HepG2 (cell line): ENCODE data around the gene TSTD1. TPM values are rescaled to one million over a fixed set of nuclear protein-coding genes. Genes with fewer than 3 reads are reported as not detected.

Source experiments
- ATAC-seq: fragments of 200-7000 bp; cut with Tn5 transposase; 3 replicates; pipeline ENCODE4 v1.9.1; 2020; ENCODE audit warnings: mild to moderate bottlenecking, moderate library complexity
- BruUV-seq: library from RNA; stranded (reverse); fragments of 400-500 nt; replicated peaks from 2 replicates; lab custom pipeline; 2021; lab: Mats Ljungman, UMichigan
- CTCF ChIA-PET: fragments of 300-600 bp; formaldehyde crosslinking; extraction: SDS; loops from one replicate; lab custom pipeline; 2021; ENCODE audit warnings: low total read pairs, inconsistent platforms, low intra/inter-chr PET ratio; lab: Yijun Ruan, JAX
- POLR2A ChIA-PET: fragments of 350-600 bp; sonication (Branson Sonifier 250); formaldehyde crosslinking; loops from one replicate; lab custom pipeline; 2020; ENCODE audit warnings: antibody characterized with exemption, inconsistent platforms; lab: Yijun Ruan, JAX
- DNase-seq: peaks from one replicate; pipeline ENCODE4 v3.0.0-alpha.2; 2015; ENCODE audit warnings: low spot score
- FAIRE-seq: peaks from 3 replicates; lab custom pipeline; 2011; peaks lifted over from hg19 to GRCh38; lab: Jason Lieb, UNC
- H2AFZ ChIP-seq: one replicate; pipeline ENCODE4 v1.6.1; 2011; ENCODE audit warnings: low read length, inconsistent platforms
- H3K27ac ChIP-seq: fragments of 300-600 bp; 3 replicates; pipeline ENCODE4 v1.8.0; 2011; ENCODE audit warnings: mixed run types, mild to moderate bottlenecking, mixed read lengths, low read length, inconsistent platforms; ENCODE audit not compliant: insufficient read depth; ENCODE audit errors: extremely low read length
- H3K27me3 ChIP-seq, 2 experiments: fragments of 200-600 bp in 1 of 2; 2 replicates in 1 of 2; 3 replicates in 1 of 2; pipeline versions ENCODE4 v1.6.0 to v1.8.0; 2011; ENCODE audit warnings: low read length in 2 of 2, mild to moderate bottlenecking in 2 of 2, moderate library complexity in 2 of 2, inconsistent platforms in 1 of 2; ENCODE audit not compliant: insufficient read depth in 2 of 2, control insufficient read depth in 1 of 2
- H3K36me3 ChIP-seq, 2 experiments: fragments of 200-600 bp in 1 of 2; replicated peaks in 1 of 2; 2 replicates in 1 of 2; 3 replicates in 1 of 2; pipeline versions ENCODE4 v1.5.1 to v1.8.0; 2011; ENCODE audit warnings: low read length in 2 of 2, inconsistent platforms in 1 of 2; ENCODE audit not compliant: insufficient read depth in 2 of 2, control insufficient read depth in 1 of 2
- H3K4me1 ChIP-seq: 2 replicates; pipeline ENCODE4 v1.5.1; 2012; ENCODE audit warnings: low read length, inconsistent platforms; ENCODE audit not compliant: insufficient read depth
- H3K4me2 ChIP-seq: 2 replicates; pipeline ENCODE4 v1.6.0; 2011; ENCODE audit warnings: low read depth, low read length, inconsistent platforms
- H3K4me3 ChIP-seq, 3 experiments: fragments of 200-600 bp in 1 of 3; sonication (generic), shearing (Covaris generic) in 1 of 3; replicated peaks in 1 of 3; 2 replicates each; pipeline ENCODE4 v1.5.1; 2011 to 2016; ENCODE audit warnings: low read length in 3 of 3, inconsistent platforms in 2 of 3, low read depth in 2 of 3, mild to moderate bottlenecking in 2 of 3, control low read depth in 1 of 3, mixed read lengths in 1 of 3; ENCODE audit not compliant: insufficient read depth in 1 of 3
- H3K79me2 ChIP-seq: one replicate; pipeline ENCODE4 v1.6.1; 2011; ENCODE audit warnings: low read length, inconsistent platforms; ENCODE audit not compliant: insufficient read depth
- H3K9ac ChIP-seq: 2 replicates; pipeline ENCODE4 v1.6.0; 2011; ENCODE audit warnings: mild to moderate bottlenecking, low read depth, low read length, inconsistent platforms; ENCODE audit not compliant: insufficient read depth
- H3K9me3 ChIP-seq: 2 replicates; pipeline ENCODE4 v1.5.1; 2012; ENCODE audit warnings: mild to moderate bottlenecking, low read length
- H4K20me1 ChIP-seq: 2 replicates; pipeline ENCODE4 v1.6.0; 2011; ENCODE audit warnings: inconsistent platforms, mild to moderate bottlenecking, low read length, moderate library complexity; ENCODE audit not compliant: insufficient read depth
- ATAD3A ChIP-seq: sonication (generic); formaldehyde crosslinking; IDR thresholded peaks from 2 replicates; pipeline ENCODE4 v1.4.0; 2020; ENCODE audit warnings: missing genetic modification reagents
- CHCHD3 ChIP-seq: sonication (generic); formaldehyde crosslinking; IDR thresholded peaks from 2 replicates; pipeline ENCODE4 v1.8.0; 2022; ENCODE audit warnings: mild to moderate bottlenecking, missing genetic modification reagents, moderate library complexity
- CREB3 ChIP-seq: sonication (generic); formaldehyde crosslinking; IDR thresholded peaks from 2 replicates; pipeline ENCODE4 v1.5.0; 2020; ENCODE audit warnings: missing genetic modification reagents
- MYNN ChIP-seq: sonication (generic); formaldehyde crosslinking; IDR thresholded peaks from 2 replicates; pipeline ENCODE4 v1.4.0; 2020; ENCODE audit warnings: mild to moderate bottlenecking, low read depth, missing genetic modification reagents
- TEAD2 ChIP-seq: sonication (generic); formaldehyde crosslinking; IDR thresholded peaks from 2 replicates; pipeline ENCODE4 v1.9.0; 2021; ENCODE audit warnings: missing genetic modification reagents
- ZNF629 ChIP-seq: sonication (generic); formaldehyde crosslinking; conservative IDR thresholded peaks from 2 replicates; pipeline ENCODE4 v1.5.0; 2020; ENCODE audit warnings: missing genetic modification reagents
- WGBS: methylation state at CpG from one replicate; pipeline ENCODE4 v1.1.6; 2017; ENCODE audit warnings: low lambda C conversion rate; 5-methylcytosine and 5-hydroxymethylcytosine counted together
- in situ Hi-C: cut with HindIII; loops from 2 replicates; pipeline ENCODE4 v1.10.0; 2017; ENCODE audit warnings: low pct_unique_long_range_greater_than_20kb; ENCODE audit not compliant: extremely low pct_ligation_motif_present
- intact Hi-C: fragments of 100-400 bp; cut with micrococcal nuclease; formaldehyde crosslinking; loops from one replicate; pipeline ENCODE4 v1.10.0; 2022; ENCODE audit not compliant: unreplicated experiment
- polyA plus RNA-seq, 8 experiments: library from polyadenylated mRNA; depleted of rRNA in 3 of 8; stranded (reverse) in 7 of 8; unstranded in 1 of 8; fragments of >200 nt; fragmentation: Illumina TruSeq in 4 of 8; extraction: Trizol in 4 of 8; gene quantifications; 2 replicates each; pipeline versions ENCODE4 v1.2.1 to v1.2.3, GENCODE V29; 2011 to 2016; ENCODE audit warnings: low read depth in 4 of 8, missing spikeins in 1 of 8, mixed read lengths in 1 of 8; ENCODE audit not compliant: insufficient read depth in 1 of 8
- total RNA-seq, 5 experiments: library from RNA; depleted of rRNA; stranded (reverse); fragments of >200 nt; fragmentation: Illumina TruSeq; extraction: Trizol; gene quantifications; 2 replicates each; pipeline ENCODE4 v1.2.3, GENCODE V29; 2016; ENCODE audit warnings: low read depth in 1 of 5
- TF ChIP-seq, protein P1 (sequence below): sonication (generic); formaldehyde crosslinking; IDR thresholded peaks from 2 replicates; pipeline ENCODE4 v1.4.0; 2020; ENCODE audit warnings: low read depth, missing genetic modification reagents
- TF ChIP-seq, protein P2 (sequence below): sonication (generic); formaldehyde crosslinking; IDR thresholded peaks from 2 replicates; pipeline ENCODE4 v1.4.0; 2020; ENCODE audit warnings: missing genetic modification reagents
- TF ChIP-seq, protein P3 (sequence below): sonication (generic); formaldehyde crosslinking; IDR thresholded peaks from 2 replicates; pipeline ENCODE4 v1.4.0; 2020; ENCODE audit warnings: missing genetic modification reagents

TSTD1 gene
- total and polyA plus RNA-seq, 2 of the 13 experiments (the other 11 are each of a cell fraction or from before 2014, with no cell fraction given), result 0.15 to 0.31 TPM

GRCh38 chr1:161009602-161010211 is 29.1 kb downstream of the TSTD1 start:
- TF ChIP-seq, protein P1, sequence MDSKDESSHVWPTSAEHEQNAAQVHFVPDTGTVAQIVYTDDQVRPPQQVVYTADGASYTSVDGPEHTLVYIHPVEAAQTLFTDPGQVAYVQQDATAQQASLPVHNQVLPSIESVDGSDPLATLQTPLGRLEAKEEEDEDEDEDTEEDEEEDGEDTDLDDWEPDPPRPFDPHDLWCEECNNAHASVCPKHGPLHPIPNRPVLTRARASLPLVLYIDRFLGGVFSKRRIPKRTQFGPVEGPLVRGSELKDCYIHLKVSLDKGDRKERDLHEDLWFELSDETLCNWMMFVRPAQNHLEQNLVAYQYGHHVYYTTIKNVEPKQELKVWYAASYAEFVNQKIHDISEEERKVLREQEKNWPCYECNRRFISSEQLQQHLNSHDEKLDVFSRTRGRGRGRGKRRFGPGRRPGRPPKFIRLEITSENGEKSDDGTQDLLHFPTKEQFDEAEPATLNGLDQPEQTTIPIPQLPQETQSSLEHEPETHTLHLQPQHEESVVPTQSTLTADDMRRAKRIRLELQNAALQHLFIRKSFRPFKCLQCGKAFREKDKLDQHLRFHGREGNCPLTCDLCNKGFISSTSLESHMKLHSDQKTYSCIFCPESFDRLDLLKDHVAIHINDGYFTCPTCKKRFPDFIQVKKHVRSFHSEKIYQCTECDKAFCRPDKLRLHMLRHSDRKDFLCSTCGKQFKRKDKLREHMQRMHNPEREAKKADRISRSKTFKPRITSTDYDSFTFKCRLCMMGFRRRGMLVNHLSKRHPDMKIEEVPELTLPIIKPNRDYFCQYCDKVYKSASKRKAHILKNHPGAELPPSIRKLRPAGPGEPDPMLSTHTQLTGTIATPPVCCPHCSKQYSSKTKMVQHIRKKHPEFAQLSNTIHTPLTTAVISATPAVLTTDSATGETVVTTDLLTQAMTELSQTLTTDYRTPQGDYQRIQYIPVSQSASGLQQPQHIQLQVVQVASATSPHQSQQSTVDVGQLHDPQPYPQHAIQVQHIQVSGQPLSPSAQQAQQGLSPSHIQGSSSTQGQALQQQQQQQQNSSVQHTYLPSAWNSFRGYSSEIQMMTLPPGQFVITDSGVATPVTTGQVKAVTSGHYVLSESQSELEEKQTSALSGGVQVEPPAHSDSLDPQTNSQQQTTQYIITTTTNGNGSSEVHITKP (CRISPR knock-in tag), result no peak
- TF ChIP-seq ATAD3A (CRISPR knock-in tag), result no peak
- TF ChIP-seq, protein P2, sequence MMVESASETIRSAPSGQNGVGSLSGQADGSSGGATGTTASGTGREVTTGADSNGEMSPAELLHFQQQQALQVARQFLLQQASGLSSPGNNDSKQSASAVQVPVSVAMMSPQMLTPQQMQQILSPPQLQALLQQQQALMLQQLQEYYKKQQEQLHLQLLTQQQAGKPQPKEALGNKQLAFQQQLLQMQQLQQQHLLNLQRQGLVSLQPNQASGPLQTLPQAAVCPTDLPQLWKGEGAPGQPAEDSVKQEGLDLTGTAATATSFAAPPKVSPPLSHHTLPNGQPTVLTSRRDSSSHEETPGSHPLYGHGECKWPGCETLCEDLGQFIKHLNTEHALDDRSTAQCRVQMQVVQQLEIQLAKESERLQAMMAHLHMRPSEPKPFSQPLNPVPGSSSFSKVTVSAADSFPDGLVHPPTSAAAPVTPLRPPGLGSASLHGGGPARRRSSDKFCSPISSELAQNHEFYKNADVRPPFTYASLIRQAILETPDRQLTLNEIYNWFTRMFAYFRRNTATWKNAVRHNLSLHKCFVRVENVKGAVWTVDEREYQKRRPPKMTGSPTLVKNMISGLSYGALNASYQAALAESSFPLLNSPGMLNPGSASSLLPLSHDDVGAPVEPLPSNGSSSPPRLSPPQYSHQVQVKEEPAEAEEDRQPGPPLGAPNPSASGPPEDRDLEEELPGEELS (CRISPR knock-in tag), result no peak
- TF ChIP-seq TEAD2 (CRISPR knock-in tag), result no peak
- TF ChIP-seq, protein P3, sequence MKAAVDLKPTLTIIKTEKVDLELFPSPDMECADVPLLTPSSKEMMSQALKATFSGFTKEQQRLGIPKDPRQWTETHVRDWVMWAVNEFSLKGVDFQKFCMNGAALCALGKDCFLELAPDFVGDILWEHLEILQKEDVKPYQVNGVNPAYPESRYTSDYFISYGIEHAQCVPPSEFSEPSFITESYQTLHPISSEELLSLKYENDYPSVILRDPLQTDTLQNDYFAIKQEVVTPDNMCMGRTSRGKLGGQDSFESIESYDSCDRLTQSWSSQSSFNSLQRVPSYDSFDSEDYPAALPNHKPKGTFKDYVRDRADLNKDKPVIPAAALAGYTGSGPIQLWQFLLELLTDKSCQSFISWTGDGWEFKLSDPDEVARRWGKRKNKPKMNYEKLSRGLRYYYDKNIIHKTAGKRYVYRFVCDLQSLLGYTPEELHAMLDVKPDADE (CRISPR knock-in tag), result no peak
- TF ChIP-seq ZNF629, result 0 out of 2 replicates have a peak, but pooled peaks have one; percentile 28
- no peak for TF ChIP-seq CHCHD3 (CRISPR knock-in tag)
- TF ChIP-seq MYNN, result no peak
- TF ChIP-seq CREB3 (CRISPR knock-in tag), result no peak
- ChIA-PET POLR2A (no interaction called here), CTCF (no interaction called here)
- H3K9ac ChIP-seq, result no peak overlapping the region
- WGBS, result 94% methylated on average over 7 of the region's 7 CpGs
- no peak overlapping the region for H3K27ac ChIP-seq
- DNase-seq (no peak), FAIRE-seq (no peak), ATAC-seq (no peak)
- no peaks in the 10 kb centered on the region for H3K9me3 ChIP-seq
- H3K4me3 ChIP-seq, result no peak overlapping the region
- in situ Hi-C loops, result no loop called here
- peaks cover 55% of the 10 kb centered on the region for H3K79me2 ChIP-seq
- H3K4me1 ChIP-seq, result peaks cover 32% of the 10 kb centered on the region
- no peaks in the 10 kb centered on the region for H3K27me3 ChIP-seq
- no TSS peak for BruUV-seq
- H3K36me3 ChIP-seq, result peaks cover 0 to 4% of the 10 kb centered on the region in 2 experiments; a peak in 1 of 5 replicates
- H4K20me1 ChIP-seq, result no peaks in the 10 kb centered on the region
- intact Hi-C loops, result no loop called here
- H3K4me2 ChIP-seq, result no peak overlapping the region
- no peak overlapping the region for H2AFZ ChIP-seq
